KMS-11 (cell line): ENCODE data around the gene MLEC.

Source experiments
- H2AFZ ChIP-seq: fragments of 200-600 bp; sonication (generic); 2 replicates; pipeline ENCODE4 v1.6.1; 2016; ENCODE audit warnings: antibody characterized with exemption, mixed run types, low read depth
- H3K27ac ChIP-seq: fragments of 200-600 bp; sonication (generic); 2 replicates; pipeline ENCODE4 v1.6.1; 2016; ENCODE audit warnings: mild to moderate bottlenecking, mixed run types
- H3K27me3 ChIP-seq: fragments of 200-600 bp; sonication (generic); 2 replicates; pipeline ENCODE4 v1.6.1; 2017; ENCODE audit warnings: mild to moderate bottlenecking, low read depth, mixed run types, moderate library complexity; ENCODE audit not compliant: insufficient read depth
- H3K36me3 ChIP-seq: fragments of 200-600 bp; sonication (generic); 2 replicates; pipeline ENCODE4 v1.6.1; 2017; ENCODE audit warnings: mild to moderate bottlenecking, mixed run types; ENCODE audit not compliant: insufficient read depth
- H3K4me1 ChIP-seq: fragments of 200-600 bp; sonication (generic); 2 replicates; pipeline ENCODE4 v1.6.1; 2016; ENCODE audit warnings: mild to moderate bottlenecking, low read depth, mixed run types; ENCODE audit not compliant: poor library complexity, severe bottlenecking
- H3K4me2 ChIP-seq: fragments of 200-600 bp; sonication (generic); 2 replicates; pipeline ENCODE4 v1.7.0; 2016; ENCODE audit warnings: mild to moderate bottlenecking, mixed run types
- H3K4me3 ChIP-seq: fragments of 200-600 bp; sonication (generic); IDR thresholded peaks from 2 replicates; pipeline ENCODE4 v1.6.1; 2017; ENCODE audit warnings: low read depth, low read length, mixed read lengths; ENCODE audit not compliant: insufficient read depth
- H3K79me2 ChIP-seq: fragments of 200-600 bp; sonication (generic); 2 replicates; pipeline ENCODE4 v1.6.1; 2016; ENCODE audit warnings: low read depth, mixed run types; ENCODE audit not compliant: insufficient read depth
- H3K9ac ChIP-seq: fragments of 200-600 bp; sonication (generic); 2 replicates; pipeline ENCODE4 v1.6.1; 2016; ENCODE audit warnings: mild to moderate bottlenecking, mixed run types
- H4K20me1 ChIP-seq: fragments of 200-600 bp; sonication (generic); 2 replicates; pipeline ENCODE4 v1.6.1; 2016; ENCODE audit warnings: mild to moderate bottlenecking, mixed run types; ENCODE audit not compliant: insufficient read depth
- TF ChIP-seq, protein P1 (sequence below): fragments of 200-600 bp; sonication (generic); conservative IDR thresholded peaks from 2 replicates; pipeline ENCODE4 v1.6.1; 2017; ENCODE audit warnings: low read depth, mild to moderate bottlenecking, antibody characterized with exemption, low read length, moderate library complexity, mixed read lengths

MLEC gene

DNA sequence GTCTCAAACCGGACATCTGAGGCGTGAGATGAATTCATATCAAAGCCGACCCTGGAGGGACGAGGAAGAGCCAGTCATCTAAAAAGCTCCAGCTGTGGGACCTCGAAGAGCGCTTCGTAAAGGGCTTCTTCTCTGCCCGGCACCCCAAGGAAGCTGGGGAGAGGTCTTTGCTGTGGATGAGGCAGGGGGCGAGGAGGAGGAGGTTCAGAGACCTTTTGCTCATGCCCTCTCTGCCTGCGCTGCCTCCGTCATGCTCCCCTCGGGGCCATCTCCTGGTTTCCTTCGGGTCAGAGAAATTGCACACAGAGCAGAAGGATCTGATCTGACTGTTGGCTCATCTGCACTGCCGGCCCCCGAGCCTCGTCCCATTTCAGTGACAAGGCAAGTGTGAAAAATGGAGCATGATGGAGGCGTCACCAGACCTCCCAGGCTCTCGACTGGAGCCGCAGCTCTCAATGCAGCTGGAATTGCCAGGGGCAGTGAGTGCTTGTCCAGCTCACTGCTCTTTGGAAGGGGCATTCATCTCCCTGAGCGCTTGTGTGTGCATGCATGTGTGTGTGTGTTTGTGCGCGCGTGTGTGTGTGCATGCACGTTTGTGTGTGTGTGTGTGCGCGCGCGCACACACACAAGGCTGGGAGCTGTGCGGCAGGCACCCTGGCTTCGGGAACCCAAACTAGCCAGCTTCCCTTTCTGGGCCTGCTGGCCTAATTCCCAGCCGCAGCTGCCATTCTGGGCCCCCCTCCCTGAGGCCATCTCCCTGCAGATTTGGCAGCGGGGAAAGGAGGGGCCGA, 37.3 kb upstream of the MLEC start:
- TF ChIP-seq, protein P1, sequence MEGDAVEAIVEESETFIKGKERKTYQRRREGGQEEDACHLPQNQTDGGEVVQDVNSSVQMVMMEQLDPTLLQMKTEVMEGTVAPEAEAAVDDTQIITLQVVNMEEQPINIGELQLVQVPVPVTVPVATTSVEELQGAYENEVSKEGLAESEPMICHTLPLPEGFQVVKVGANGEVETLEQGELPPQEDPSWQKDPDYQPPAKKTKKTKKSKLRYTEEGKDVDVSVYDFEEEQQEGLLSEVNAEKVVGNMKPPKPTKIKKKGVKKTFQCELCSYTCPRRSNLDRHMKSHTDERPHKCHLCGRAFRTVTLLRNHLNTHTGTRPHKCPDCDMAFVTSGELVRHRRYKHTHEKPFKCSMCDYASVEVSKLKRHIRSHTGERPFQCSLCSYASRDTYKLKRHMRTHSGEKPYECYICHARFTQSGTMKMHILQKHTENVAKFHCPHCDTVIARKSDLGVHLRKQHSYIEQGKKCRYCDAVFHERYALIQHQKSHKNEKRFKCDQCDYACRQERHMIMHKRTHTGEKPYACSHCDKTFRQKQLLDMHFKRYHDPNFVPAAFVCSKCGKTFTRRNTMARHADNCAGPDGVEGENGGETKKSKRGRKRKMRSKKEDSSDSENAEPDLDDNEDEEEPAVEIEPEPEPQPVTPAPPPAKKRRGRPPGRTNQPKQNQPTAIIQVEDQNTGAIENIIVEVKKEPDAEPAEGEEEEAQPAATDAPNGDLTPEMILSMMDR = no peak
- no peak overlapping the region for H3K4me3 ChIP-seq
- H3K36me3 ChIP-seq = no peaks in the 10 kb centered on the region
- no peaks in the 10 kb centered on the region for H3K4me1 ChIP-seq
- H2AFZ ChIP-seq = peak overlapping the region; percentile 32; the same call in 1 of the 2 replicates
- peaks cover 4% of the 10 kb centered on the region; the same call in 1 of the 2 replicates for H3K27me3 ChIP-seq
- no peak overlapping the region for H3K27ac ChIP-seq
- no peaks in the 10 kb centered on the region for H3K79me2 ChIP-seq
- H4K20me1 ChIP-seq = no peaks in the 10 kb centered on the region
- H3K4me2 ChIP-seq = peak overlapping the region; percentile 15; the same call in 1 of the 2 replicates
- no peak overlapping the region for H3K9ac ChIP-seq

DNA sequence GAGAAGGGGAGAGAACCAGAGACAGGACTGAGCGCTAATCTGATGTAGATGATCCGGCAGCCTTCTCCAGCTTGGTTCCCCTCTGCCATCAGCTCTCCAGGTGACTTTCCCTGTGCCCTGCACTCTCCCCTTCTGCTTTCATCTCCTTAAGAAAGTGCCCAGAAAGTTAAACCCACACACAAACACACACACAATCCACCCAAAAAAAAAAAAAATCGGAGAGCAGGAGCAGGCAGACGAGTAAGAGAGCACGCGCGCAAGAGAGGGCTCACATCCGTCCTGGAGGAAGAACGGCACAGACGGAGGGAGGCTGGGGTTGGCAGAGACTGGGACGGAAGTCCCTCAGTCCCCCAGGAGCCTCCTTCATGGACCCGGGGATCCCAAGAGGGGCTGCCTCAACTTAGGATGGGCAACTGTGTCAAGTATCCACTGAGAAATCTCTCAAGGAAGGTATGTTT, 36.7 kb upstream of the MLEC start:
- no peaks in the 10 kb centered on the region for H3K36me3 ChIP-seq
- H3K27me3 ChIP-seq = peaks cover 2% of the 10 kb centered on the region; the same call in 1 of the 2 replicates
- TF ChIP-seq, protein P1 = no peak
- no peak overlapping the region for H3K27ac ChIP-seq
- no peaks in the 10 kb centered on the region for H4K20me1 ChIP-seq
- H3K4me2 ChIP-seq = no peak overlapping the region
- H3K4me3 ChIP-seq = no peak overlapping the region
- H3K79me2 ChIP-seq = no peaks in the 10 kb centered on the region
- no peak overlapping the region for H3K9ac ChIP-seq
- no peak overlapping the region for H2AFZ ChIP-seq
- H3K4me1 ChIP-seq = no peaks in the 10 kb centered on the region

DNA sequence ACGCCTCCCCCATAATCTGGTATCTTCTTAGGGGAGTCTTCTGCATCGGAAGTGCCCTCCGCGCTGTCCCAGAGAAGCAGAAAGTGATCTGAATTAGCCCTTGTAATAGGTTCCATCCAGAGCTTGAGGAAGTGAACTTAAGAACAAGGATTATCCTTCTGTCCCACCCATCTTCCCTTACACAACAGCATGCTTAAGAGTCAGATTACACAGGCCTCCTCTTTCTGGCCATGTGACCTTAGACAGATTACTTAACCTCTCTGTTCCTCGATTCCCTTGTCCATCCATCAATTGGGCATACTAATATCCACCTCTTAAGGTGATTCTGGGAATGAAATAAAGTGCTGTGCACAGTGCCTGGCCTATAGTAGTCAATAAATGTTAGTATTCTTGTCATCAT, 35.1 kb upstream of the MLEC start:
- H3K4me3 ChIP-seq = no peak overlapping the region

DNA sequence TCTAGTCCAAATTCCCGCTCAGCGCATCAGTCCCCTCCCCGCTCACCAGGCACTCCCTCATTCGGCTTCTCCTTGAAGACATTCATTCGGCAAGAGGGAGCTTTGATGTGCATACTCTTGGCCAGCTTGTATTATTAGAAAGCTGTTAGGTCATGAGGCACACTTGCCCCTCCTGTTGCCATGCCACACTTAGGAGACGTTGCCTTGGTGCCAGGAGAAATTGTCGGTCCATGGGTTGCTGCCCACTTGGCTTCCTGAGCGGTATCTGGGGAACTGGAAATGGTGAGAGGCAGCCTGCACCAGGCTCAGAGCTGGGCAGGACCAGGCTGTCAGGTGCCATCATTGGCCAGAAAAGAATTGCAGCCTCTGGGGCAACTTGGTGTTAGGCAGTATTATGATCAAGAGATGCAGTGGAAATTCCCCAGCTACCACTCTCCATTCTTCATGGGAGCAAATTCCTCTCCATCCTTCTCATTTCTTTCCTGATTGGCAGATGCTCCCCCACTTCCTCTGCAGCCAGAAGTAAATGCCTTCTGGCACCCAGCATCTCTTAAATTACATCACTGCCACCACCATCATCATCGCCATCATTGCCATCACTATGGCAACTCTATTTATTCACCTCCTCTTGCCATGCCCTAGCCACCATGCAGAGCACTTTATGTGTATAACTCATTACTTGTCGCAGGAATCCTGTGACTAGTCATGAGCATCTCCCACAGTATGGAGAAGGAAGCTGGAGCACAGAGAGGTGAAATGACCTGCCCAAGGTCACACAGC, 34.1 kb upstream of the MLEC start:
- H4K20me1 ChIP-seq = no peaks in the 10 kb centered on the region
- H3K4me1 ChIP-seq = no peaks in the 10 kb centered on the region
- no peak overlapping the region for H2AFZ ChIP-seq
- H3K27ac ChIP-seq = no peak overlapping the region
- H3K4me3 ChIP-seq = no peak overlapping the region
- H3K79me2 ChIP-seq = no peaks in the 10 kb centered on the region
- no peaks in the 10 kb centered on the region for H3K36me3 ChIP-seq
- TF ChIP-seq, protein P1 = no peak
- no peaks in the 10 kb centered on the region; the same call in 1 of the 2 replicates for H3K27me3 ChIP-seq
- no peak overlapping the region for H3K9ac ChIP-seq
- no peak overlapping the region for H3K4me2 ChIP-seq

More for the DNA sequence above, 35.1 kb upstream of the MLEC start:
- TF ChIP-seq, protein P1 = no peak
- Histone ChIP-seq H3K27ac (no peak overlapping the region), H2AFZ (no peak overlapping the region), H3K4me2 (no peak overlapping the region), H3K9ac (no peak overlapping the region), H3K4me1 (no peaks in the 10 kb centered on the region), H3K79me2 (no peaks in the 10 kb centered on the region), H4K20me1 (no peaks in the 10 kb centered on the region), H3K27me3 (no peaks in the 10 kb centered on the region; the same call in 1 of the 2 replicates), H3K36me3 (no peaks in the 10 kb centered on the region)
